HepG2 (cell line): Measurements from ENCODE around the gene EMC9. TPM values are rescaled to one million over a fixed set of nuclear protein-coding genes. Genes with fewer than 3 reads are reported as not detected.

ENCODE experiments used
- CCDC6 ChIP-seq: sonication (generic); formaldehyde crosslinking; IDR thresholded peaks from 2 replicates; pipeline ENCODE4 v1.8.1; 2022; ENCODE audit warnings: mild to moderate bottlenecking, missing genetic modification reagents, moderate library complexity
- ELF4 ChIP-seq: sonication (generic); formaldehyde crosslinking; IDR thresholded peaks from 2 replicates; pipeline ENCODE4 v1.5.0; 2020; ENCODE audit warnings: missing genetic modification reagents, mild to moderate bottlenecking, moderate library complexity, borderline replicate concordance
- ETV5 ChIP-seq: IDR thresholded peaks from 2 replicates; pipeline ENCODE4 v1.6.1; 2018; ENCODE audit warnings: missing biosample characterization, missing genetic modification reagents, inconsistent platforms, borderline replicate concordance
- FOXJ3 ChIP-seq: sonication (generic); formaldehyde crosslinking; IDR thresholded peaks from 2 replicates; pipeline ENCODE4 v1.4.0; 2020; ENCODE audit warnings: missing genetic modification reagents, mild to moderate bottlenecking, borderline replicate concordance
- FOXK1 ChIP-seq: sonication (generic); formaldehyde crosslinking; IDR thresholded peaks from 2 replicates; pipeline ENCODE4 v1.4.0; 2020; ENCODE audit warnings: low read depth, missing genetic modification reagents, borderline replicate concordance
- HMGXB4 ChIP-seq, 2 experiments: sonication (generic) in 1 of 2; formaldehyde crosslinking in 1 of 2; IDR thresholded peaks; 2 replicates each; pipeline versions ENCODE4 v1.4.0 to v1.6.1; 2018 to 2020; ENCODE audit warnings: missing genetic modification reagents in 2 of 2, borderline replicate concordance in 1 of 2, low read depth in 1 of 2, mild to moderate bottlenecking in 1 of 2, missing biosample characterization in 1 of 2
- HOXA5 ChIP-seq: sonication (generic); formaldehyde crosslinking; IDR thresholded peaks from 2 replicates; pipeline ENCODE4 v1.4.0; 2020; ENCODE audit warnings: missing genetic modification reagents
- KLF6 ChIP-seq: IDR thresholded peaks from 2 replicates; pipeline ENCODE4 v1.8.0; 2016; ENCODE audit warnings: missing biosample characterization, missing genetic modification reagents
- PRDM15 ChIP-seq: sonication (generic); formaldehyde crosslinking; IDR thresholded peaks from 2 replicates; pipeline ENCODE4 v1.4.0; 2020; ENCODE audit warnings: missing genetic modification reagents
- PRDM4 ChIP-seq: sonication (generic); formaldehyde crosslinking; IDR thresholded peaks from 2 replicates; pipeline ENCODE4 v1.9.0; 2021; ENCODE audit warnings: missing genetic modification reagents, borderline replicate concordance
- SALL1 ChIP-seq: sonication (generic); formaldehyde crosslinking; IDR thresholded peaks from 2 replicates; pipeline ENCODE4 v1.8.0; 2022; ENCODE audit warnings: mild to moderate bottlenecking, missing genetic modification reagents
- TARDBP ChIP-seq: sonication (generic); formaldehyde crosslinking; IDR thresholded peaks from 2 replicates; pipeline ENCODE4 v1.8.0; 2022; ENCODE audit warnings: mild to moderate bottlenecking, missing genetic modification reagents
- YEATS2 ChIP-seq: sonication (generic); formaldehyde crosslinking; IDR thresholded peaks from 2 replicates; pipeline ENCODE4 v1.4.0; 2020; ENCODE audit warnings: missing genetic modification reagents, borderline replicate concordance
- ZBTB42 ChIP-seq: sonication (generic); formaldehyde crosslinking; IDR thresholded peaks from 2 replicates; pipeline ENCODE4 v1.5.0; 2020; ENCODE audit warnings: mild to moderate bottlenecking, missing genetic modification reagents
- ZC3H4 ChIP-seq: sonication (generic); formaldehyde crosslinking; IDR thresholded peaks from 2 replicates; pipeline ENCODE4 v1.4.0; 2020; ENCODE audit warnings: missing genetic modification reagents, borderline replicate concordance
- ZMAT3 ChIP-seq: sonication (generic); formaldehyde crosslinking; conservative IDR thresholded peaks from 2 replicates; pipeline ENCODE4 v1.7.0; 2021; ENCODE audit warnings: missing genetic modification reagents
- ZNF160 ChIP-seq: sonication (generic); formaldehyde crosslinking; IDR thresholded peaks from 2 replicates; pipeline ENCODE4 v1.8.0; 2022; ENCODE audit warnings: mild to moderate bottlenecking, inconsistent platforms, missing genetic modification reagents
- ZNF562 ChIP-seq: sonication (generic); formaldehyde crosslinking; IDR thresholded peaks from 2 replicates; pipeline ENCODE4 v1.8.0; 2022; ENCODE audit warnings: missing genetic modification reagents, borderline replicate concordance
- ZNF703 ChIP-seq: sonication (generic); formaldehyde crosslinking; IDR thresholded peaks from 2 replicates; pipeline ENCODE4 v1.5.1; 2020; ENCODE audit warnings: missing genetic modification reagents, mild to moderate bottlenecking, moderate library complexity, borderline replicate concordance
- ZNF746 ChIP-seq: sonication (generic); formaldehyde crosslinking; IDR thresholded peaks from 2 replicates; pipeline ENCODE4 v1.8.0; 2022; ENCODE audit warnings: mild to moderate bottlenecking, missing genetic modification reagents
- polyA plus RNA-seq, 8 experiments: library from polyadenylated mRNA; depleted of rRNA in 3 of 8; stranded (reverse) in 7 of 8; unstranded in 1 of 8; fragments of >200 nt; fragmentation: Illumina TruSeq in 4 of 8; extraction: Trizol in 4 of 8; gene quantifications; 2 replicates each; pipeline versions ENCODE4 v1.2.1 to v1.2.3, GENCODE V29; 2011 to 2016; ENCODE audit warnings: low read depth in 4 of 8, missing spikeins in 1 of 8, mixed read lengths in 1 of 8; ENCODE audit not compliant: insufficient read depth in 1 of 8
- total RNA-seq, 5 experiments: library from RNA; depleted of rRNA; stranded (reverse); fragments of >200 nt; fragmentation: Illumina TruSeq; extraction: Trizol; gene quantifications; 2 replicates each; pipeline ENCODE4 v1.2.3, GENCODE V29; 2016; ENCODE audit warnings: low read depth in 1 of 5

Gene EMC9
- total and polyA plus RNA-seq, 2 of the 13 experiments (the other 11 are each of a cell fraction or from before 2014, with no cell fraction given), result 60.5 to 78.7 TPM

- TF ChIP-seq KLF6 (CRISPR knock-in tag) (peak; percentile 100), SALL1 (CRISPR knock-in tag) (peak; percentile 91), HOXA5 (peak; percentile 99), ZNF703 (CRISPR knock-in tag) (no peak), ZNF746 (CRISPR knock-in tag) (no peak), TARDBP (CRISPR knock-in tag) (peak; percentile 96), HMGXB4 (CRISPR knock-in tag; IDR thresholded peaks at IDR 0.05; ENCODE audit: borderline replicate concordance in 1 of 2, low read depth in 1 of 2) (peak; percentile 92 to 98; a peak in 3 of 4 replicates), PRDM15 (peak; percentile 95), FOXJ3 (peak; percentile 64; the same call in 1 of the 2 replicates), ZNF562 (CRISPR knock-in tag) (no peak), ZBTB42 (CRISPR knock-in tag) (peak; percentile 86), CCDC6 (CRISPR knock-in tag) (no peak), ZC3H4 (CRISPR knock-in tag) (peak; percentile 96), FOXK1 (CRISPR knock-in tag) (peak; percentile 82), PRDM4 (CRISPR knock-in tag) (peak; percentile 81; the same call in 1 of the 2 replicates), ELF4 (no peak), ETV5 (CRISPR knock-in tag) (peak; percentile 69), YEATS2 (CRISPR knock-in tag) (peak; percentile 87), ZMAT3 (CRISPR knock-in tag) (peak; percentile 98), ZNF160 (CRISPR knock-in tag) (peak; percentile 98)
These were observed 47.2 kb downstream of the EMC9 start, which contains the start of gene PCK2 (continued) for GRCh38 chr14:24093901-24094840.
